Measurements from ENCODE around the gene GOLIM4. TPM values are rescaled to one million over a fixed set of nuclear protein-coding genes. Genes with fewer than 3 reads are reported as not detected.
A peak's percentile ranks its signal among the peaks of the same experiment; 100 is the strongest.

GOLIM4 gene, protein sequence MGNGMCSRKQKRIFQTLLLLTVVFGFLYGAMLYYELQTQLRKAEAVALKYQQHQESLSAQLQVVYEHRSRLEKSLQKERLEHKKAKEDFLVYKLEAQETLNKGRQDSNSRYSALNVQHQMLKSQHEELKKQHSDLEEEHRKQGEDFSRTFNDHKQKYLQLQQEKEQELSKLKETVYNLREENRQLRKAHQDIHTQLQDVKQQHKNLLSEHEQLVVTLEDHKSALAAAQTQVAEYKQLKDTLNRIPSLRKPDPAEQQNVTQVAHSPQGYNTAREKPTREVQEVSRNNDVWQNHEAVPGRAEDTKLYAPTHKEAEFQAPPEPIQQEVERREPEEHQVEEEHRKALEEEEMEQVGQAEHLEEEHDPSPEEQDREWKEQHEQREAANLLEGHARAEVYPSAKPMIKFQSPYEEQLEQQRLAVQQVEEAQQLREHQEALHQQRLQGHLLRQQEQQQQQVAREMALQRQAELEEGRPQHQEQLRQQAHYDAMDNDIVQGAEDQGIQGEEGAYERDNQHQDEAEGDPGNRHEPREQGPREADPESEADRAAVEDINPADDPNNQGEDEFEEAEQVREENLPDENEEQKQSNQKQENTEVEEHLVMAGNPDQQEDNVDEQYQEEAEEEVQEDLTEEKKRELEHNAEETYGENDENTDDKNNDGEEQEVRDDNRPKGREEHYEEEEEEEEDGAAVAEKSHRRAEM
- total RNA-seq, result 10 to 100 TPM; 27.1 to 33.2 (median 27.3) TPM
- polyA plus RNA-seq, result 10 to 100 TPM; 12.3 to 37.4 (median 12.6) TPM

DNA sequence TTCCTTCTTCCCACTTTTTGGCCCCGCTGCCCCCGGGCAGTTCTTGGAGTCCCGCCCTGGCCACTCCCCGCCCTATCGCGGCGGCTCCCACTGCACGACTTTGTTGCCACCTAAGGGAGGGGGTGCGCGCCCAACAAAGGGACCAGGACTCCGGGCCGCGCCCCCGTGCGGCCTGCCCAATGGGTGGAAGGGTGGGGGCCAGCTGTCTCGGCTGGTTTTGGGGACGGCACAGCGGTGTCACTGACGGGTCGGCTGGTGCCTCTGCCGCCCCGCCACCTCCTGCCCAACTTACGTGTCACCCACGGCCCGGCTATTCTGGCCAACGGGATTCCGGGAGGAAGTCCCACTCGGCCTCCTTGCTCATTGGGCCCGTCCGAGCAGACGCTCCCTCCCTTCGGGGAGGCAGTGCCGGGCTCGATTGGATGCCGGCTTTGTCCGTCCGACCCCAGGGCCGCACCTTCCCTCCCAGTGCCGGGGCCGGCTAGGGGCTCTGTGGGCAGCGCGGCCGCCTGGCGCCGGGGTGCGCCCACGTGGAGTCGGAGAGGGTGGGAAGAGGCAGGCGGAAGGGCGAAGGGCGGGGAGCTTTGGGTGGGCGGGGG is at the start of gene GOLIM4:
TSS of gene GOLIM4 (minus strand) at position 314 of the 599 bp plus-strand sequence. CDS start 639 bp downstream, outside the sequence.
- intact Hi-C loops (cut with DNase I), result loop anchor here (1.0 to 2.0 kb wide), 3 partner anchors 43 to 67 kb away; no protein-coding TSS in a partner anchor
- 0 to 1% methylated on average over 52 of the region's 52 CpGs for WGBS, 2 donors
- peak; percentile 87 to 97 (median 92) for TF ChIP-seq POLR2AphosphoS5 (IDR thresholded peaks at IDR 0.05)
- TF ChIP-seq CTCF (IDR thresholded peaks at IDR 0.05), result no peak
- peak; percentile 55 to 81 for TF ChIP-seq POLR2A (IDR thresholded peaks at IDR 0.05)

DNA sequence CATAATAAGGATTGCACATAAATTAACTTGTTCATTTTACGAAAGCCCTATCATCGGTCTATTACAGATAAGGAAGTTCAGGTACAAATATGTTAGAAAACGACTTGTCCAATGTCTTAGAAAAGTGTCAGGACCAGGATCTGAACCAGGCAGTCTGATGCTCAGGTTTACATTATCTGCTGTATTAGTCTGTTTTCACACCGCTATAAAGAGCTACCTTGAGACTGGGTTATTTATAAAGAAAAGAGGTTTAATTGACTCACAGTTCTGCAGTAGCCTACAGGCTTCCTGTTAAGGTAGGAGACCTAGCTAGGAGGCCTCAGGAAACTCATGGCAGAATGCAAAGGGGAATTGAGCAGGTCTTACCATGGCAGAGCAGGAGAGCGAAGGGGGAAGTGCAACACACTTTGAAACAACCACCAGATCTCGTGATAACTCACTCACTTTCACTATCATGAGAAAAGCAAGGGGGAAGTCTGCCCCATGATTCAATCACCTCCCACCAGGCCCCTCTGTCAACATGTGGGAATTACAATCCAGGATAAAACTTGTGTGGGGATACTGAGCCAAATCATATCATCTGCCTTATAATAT is 45.8 kb upstream of the GOLIM4 start:
- H3K27me3 ChIP-seq, result no peaks in the 10 kb centered on the region
- intact Hi-C loops (cut with DNase I), result no loop called here
- 82 to 85% methylated on average over 6 of the region's 6 CpGs for WGBS, 2 donors
- peaks cover 0 to 10% (median 3%) of the 10 kb centered on the region in 4 donors for H3K4me1 ChIP-seq
- no peaks in the 10 kb centered on the region for H3K36me3 ChIP-seq
- no peaks in the 10 kb centered on the region for H3K9me3 ChIP-seq
- no peak overlapping the region for H3K27ac ChIP-seq
- TF ChIP-seq POLR2AphosphoS5 (IDR thresholded peaks at IDR 0.05), result no peak
- no peak for TF ChIP-seq POLR2A (IDR thresholded peaks at IDR 0.05)
- no peak for TF ChIP-seq EP300 (IDR thresholded peaks at IDR 0.05)
- no peak for TF ChIP-seq CTCF (IDR thresholded peaks at IDR 0.05)
- no peak for DNase-seq
- H3K4me3 ChIP-seq, result no peak overlapping the region

More for the DNA sequence above, at the start of gene GOLIM4:
- H3K27me3 ChIP-seq, result no peaks in the 10 kb centered on the region
- H3K36me3 ChIP-seq, result no peaks in the 10 kb centered on the region
- peak within 1 kb of the TSS; percentile 73 to 96 (median 80) for H3K4me3 ChIP-seq
- H3K4me1 ChIP-seq, result peaks cover 0 to 43% (median 36%) of the 10 kb centered on the region in 4 donors
- H3K9me3 ChIP-seq, result no peaks in the 10 kb centered on the region
- peak within 1 kb of the TSS; percentile 88 to 98 (median 96) for H3K27ac ChIP-seq
- DNase-seq, result peak; percentile 97

DNA sequence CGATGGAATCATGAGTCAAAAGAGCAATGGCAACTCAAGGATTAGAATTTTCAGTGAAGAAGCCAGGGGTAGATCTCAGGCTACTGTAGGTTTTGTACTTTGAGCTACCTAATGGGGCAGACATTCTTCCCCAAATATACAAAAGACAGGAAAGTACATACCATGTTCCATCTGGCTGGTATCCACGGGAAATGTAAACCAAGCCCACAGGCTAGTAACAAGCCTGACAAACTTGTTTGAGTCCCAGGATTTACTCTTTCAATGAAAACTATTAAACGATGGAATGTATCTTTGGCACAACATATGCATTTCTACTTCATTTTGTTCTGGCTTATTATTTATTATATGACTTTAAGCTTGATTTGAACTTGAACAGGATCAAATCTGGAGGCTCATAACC is 44.2 kb upstream of the GOLIM4 start:
- H3K27ac ChIP-seq, result no peak overlapping the region
- TF ChIP-seq POLR2AphosphoS5 (IDR thresholded peaks at IDR 0.05), result no peak
- no peak for TF ChIP-seq CTCF (IDR thresholded peaks at IDR 0.05)
- TF ChIP-seq POLR2A (IDR thresholded peaks at IDR 0.05), result no peak
- TF ChIP-seq EP300 (IDR thresholded peaks at IDR 0.05), result no peak

GRCh38 chr3:168138421-168138820 is 42.7 kb upstream of the GOLIM4 start:
- WGBS, 2 donors, result 81 to 87% methylated on average over 5 of the region's 5 CpGs
- Histone ChIP-seq H3K9me3 (no peaks in the 10 kb centered on the region), H3K27me3 (no peaks in the 10 kb centered on the region), H3K27ac (no peak overlapping the region), H3K4me3 (no peak overlapping the region), H3K36me3 (no peaks in the 10 kb centered on the region), H3K4me1 (peaks cover 0 to 10% (median 3%) of the 10 kb centered on the region in 4 donors)
- DNase-seq, result no peak
- no peak for TF ChIP-seq POLR2A (IDR thresholded peaks at IDR 0.05)
- TF ChIP-seq CTCF (IDR thresholded peaks at IDR 0.05), result no peak
- no peak for TF ChIP-seq POLR2AphosphoS5 (IDR thresholded peaks at IDR 0.05)
- no peak for TF ChIP-seq EP300 (IDR thresholded peaks at IDR 0.05)
- intact Hi-C loops (cut with DNase I), result no loop called here

More for the DNA sequence above, 44.2 kb upstream of the GOLIM4 start:
- no peak overlapping the region for H3K4me3 ChIP-seq
- intact Hi-C loops (cut with DNase I), result no loop called here
- no peaks in the 10 kb centered on the region for H3K9me3 ChIP-seq
- WGBS, 2 donors, result 60 to 78% methylated on average over 3 of the region's 3 CpGs
- no peaks in the 10 kb centered on the region for H3K36me3 ChIP-seq
- no peak for DNase-seq
- H3K27me3 ChIP-seq, result no peaks in the 10 kb centered on the region
- peaks cover 0 to 10% (median 3%) of the 10 kb centered on the region in 4 donors for H3K4me1 ChIP-seq
